CD4-positive, alpha-beta T cell treated with Interleukin-4 for 4 hours (primary cell): ENCODE results near the gene NOD1.
A peak's percentile ranks its signal among the peaks of the same experiment; 100 is the strongest.
"Not testable (repeated sequence)": the region's sequence is repeated elsewhere in the genome, so short reads cannot be mapped to it uniquely, and the experiment has no call there.

ENCODE experiments used
- DNase-seq: peaks from one replicate; pipeline ENCODE4 v3.0.0-alpha.2; 2020

The NOD1 gene

DNA sequence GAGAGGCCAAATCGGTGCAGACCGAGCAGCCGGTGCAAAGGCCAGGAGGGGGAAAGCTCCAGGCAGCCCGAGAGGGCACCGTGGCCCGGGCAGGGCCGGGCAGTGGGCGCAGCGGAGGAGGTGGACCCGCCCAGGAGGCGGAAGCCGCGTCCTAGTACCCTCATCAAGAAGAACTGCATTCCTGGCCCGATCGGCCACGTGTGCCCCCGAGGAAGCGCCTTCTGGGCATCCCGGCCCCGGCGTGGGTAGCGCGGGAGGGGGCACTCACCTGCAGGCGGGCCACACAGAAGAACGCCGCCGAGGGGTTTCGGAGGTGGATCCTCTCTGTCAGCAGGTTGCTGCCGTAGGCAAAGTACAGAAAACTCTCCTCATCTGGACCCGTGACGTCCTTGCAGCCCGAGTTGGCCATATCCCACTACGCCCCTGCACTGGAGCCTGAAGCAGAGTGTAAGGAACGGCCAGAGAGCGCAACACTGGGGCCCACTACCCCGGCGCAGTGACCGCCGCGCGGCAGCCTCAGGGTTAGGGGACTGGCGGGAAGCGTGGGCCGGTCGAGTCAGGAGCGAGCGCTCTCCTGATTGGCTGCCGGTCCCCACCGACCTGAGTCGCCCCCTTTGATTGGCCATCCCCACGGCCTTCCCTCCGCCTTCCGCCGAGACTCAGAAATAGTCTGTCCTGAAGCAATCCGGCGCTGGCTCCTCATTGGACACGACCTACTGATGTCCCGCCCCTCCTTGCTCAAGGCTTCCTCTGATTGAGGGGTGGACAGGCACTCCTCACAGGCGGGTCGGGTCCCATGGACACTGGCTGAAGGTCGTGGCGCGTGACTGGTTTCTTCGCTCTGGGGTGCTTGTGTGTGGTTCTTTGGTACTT is 26.0 kb upstream of the NOD1 start, which contains the start of gene GGCT:
GGCT (minus strand) TSS at position 529 of the 873 bp plus-strand sequence; CDS start at position 409, 120 bp downstream.
- DNase-seq, result peak; percentile 97

- no peak for DNase-seq
Observed at GRCh38 chr7:30503274-30504212, 25.0 kb upstream of the NOD1 start.

- DNase-seq, result no peak
Observed at GRCh38 chr7:30502470-30503251, 24.1 kb upstream of the NOD1 start.

- DNase-seq, result no peak
Observed at GRCh38 chr7:30501264-30501663, 22.7 kb upstream of the NOD1 start.

- DNase-seq, result no peak
Observed at GRCh38 chr7:30493228-30493627, 14.6 kb upstream of the NOD1 start.

DNA sequence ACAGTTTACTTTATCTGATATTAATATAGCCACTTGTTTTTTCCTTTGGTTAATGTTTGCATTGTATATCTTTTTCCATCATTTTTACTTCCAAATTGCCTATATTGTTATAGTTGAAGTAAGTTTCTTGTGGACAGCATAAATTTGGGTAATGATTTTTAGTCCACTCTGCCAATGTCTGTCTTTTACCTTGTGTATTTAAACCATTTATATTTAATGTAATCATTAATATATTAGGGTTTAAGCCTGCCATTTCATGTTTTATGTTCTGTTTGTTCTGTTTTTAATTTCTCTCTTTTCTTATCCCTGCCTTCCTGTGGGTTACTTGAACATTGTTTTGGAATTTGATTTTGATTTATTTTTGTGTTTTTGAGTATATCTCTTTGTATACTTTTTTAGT is 12.8 kb upstream of the NOD1 start:
- DNase-seq, result no peak

DNA sequence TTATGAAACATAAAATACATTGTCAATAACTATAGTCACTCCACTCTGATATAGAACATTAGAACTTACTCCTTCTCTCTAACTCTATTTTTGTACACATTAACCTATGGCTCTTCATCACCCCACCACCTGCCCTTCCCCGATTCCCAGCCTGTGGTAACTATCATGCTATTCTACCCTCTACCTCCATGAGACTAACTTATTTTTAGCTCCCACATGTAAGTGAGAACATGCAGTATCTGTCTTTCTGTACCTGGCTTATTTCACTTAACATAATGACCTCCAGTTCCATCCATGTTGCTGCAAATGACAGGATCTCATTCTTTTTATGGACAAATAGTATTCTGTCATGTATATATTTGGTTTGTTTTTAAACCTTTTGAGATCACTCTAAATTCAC is 8.8 kb upstream of the NOD1 start:
- DNase-seq, result no peak

DNA sequence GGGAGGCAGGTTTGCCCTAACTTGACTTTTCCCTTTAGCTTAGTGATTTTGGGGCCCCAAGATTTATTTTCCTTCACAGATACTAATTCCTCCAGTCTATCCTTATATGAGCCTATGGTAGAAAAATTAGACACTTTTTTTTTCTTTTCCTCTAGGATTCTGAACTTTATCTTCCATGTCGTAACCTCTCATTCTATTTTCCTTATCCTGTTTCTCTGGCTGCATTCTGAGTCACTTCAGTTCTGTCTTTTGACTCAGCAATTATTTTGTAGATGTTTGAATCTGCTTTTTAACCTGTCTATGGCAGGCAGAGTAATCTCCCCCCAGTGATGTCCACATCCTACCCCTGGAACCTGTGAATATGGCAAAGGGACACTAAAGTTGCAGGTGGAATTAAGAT is 7.1 kb upstream of the NOD1 start:
- DNase-seq, result no peak

DNA sequence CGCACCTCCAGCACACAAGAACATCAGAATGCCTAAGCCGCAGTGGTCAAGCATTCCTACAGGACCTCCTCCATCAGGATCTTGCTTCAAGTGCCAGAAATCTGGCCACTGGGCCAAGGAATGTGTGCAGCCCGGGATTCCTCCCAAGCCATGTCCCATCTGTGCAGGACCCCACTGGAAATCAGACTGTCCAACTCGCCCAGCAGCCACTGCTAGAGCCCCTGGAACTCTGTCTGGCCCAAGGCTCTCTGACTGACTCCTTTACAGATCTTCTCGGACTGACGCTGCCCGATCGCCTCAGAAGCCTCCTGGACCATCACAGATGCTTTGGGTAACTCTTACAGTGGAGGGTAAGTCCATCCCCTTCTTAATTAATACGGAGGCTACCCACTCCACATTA is 2.8 kb upstream of the NOD1 start:
- not testable (repeated sequence) for DNase-seq

DNA sequence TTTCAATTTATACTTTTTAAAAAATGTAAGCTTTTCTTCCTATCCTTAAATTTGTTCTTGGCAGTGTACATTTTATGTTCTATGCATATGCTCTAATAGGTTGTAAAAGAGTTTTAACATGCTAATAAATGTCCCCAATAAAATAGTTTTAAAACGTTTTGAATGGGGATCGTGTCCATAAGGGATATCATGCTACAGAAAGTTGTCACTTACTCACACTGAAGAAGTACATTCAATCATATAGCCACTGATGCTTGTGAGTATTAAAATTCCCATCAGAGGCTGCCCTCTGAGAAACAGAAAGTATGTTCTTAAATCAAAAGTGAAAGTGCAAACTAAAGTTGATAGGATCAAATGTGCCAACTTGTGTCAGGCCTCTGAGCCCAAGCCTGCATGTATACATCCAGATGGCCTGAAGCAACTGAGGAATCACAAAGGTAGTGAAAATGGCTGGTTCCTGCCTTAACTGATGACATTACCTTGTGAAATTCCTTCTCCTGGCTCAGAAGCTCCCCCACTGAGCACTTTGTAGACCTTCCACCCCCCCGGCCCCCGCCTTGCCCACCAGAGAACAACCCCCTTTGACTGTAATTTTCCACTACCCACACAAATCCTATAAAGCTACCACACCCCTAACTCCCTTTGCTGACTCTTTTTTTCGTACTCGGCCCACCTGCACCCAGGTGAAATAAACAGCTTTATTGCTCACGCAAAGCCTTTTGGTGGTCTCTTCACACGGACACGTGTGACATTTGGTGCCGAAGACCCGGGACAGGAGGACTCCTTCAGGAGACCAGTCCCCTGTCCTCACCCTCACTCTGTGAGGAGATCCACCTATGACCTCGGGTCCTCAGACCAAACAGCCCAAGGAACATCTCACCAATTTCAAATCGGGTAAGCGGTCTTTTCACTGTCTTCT is 877 bp upstream of the NOD1 start:
- DNase-seq, result peak; percentile 56

GRCh38 chr7:30476459-30477145 is 2.0 kb downstream of the NOD1 start:
- no peak for DNase-seq

GRCh38 chr7:30475580-30475979 is 3.0 kb downstream of the NOD1 start:
- DNase-seq, result no peak

DNA sequence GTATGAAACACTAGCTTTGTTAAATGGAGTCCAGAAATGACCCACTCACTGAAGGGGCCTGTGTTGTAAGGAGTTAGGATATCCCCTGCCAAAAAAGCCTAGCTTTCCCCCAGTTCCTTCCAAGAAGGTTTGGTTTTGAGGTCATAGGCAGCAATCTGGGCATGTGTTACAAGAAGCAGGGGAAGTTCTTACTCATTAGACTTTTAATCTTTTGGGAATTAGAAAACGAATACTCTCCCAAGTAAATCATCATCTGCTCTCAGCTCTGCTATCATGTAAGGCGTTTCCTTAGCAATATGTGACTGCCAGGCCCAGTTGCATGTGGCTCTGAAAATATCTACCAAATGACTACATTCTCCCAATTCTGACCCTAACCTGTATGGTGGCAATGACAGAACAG is 3.7 kb downstream of the NOD1 start:
- no peak for DNase-seq

DNA sequence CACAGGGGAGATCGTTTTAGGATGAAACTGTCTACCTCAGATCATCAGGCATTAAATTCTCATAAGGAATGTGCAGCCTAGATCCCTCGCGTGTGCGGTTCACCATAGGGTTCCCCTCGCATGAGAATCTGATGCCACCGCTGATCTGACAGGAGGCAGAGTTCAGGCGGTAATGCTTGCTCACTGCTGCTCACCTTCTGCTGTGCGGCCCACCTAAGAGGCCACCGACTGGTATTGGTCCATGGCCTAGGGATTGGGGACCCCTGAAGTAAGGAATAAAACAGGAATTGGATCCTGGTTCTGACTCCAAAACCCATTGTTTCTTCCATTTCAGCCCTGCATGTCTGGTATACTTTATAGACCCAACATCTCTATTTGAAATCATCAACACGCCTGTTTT is 4.1 kb downstream of the NOD1 start:
- DNase-seq, result no peak

- no peak for DNase-seq
Observed at GRCh38 chr7:30473903-30474302, 4.7 kb downstream of the NOD1 start.

- DNase-seq, result no peak
Observed at GRCh38 chr7:30472784-30473775, 5.5 kb downstream of the NOD1 start.

DNA sequence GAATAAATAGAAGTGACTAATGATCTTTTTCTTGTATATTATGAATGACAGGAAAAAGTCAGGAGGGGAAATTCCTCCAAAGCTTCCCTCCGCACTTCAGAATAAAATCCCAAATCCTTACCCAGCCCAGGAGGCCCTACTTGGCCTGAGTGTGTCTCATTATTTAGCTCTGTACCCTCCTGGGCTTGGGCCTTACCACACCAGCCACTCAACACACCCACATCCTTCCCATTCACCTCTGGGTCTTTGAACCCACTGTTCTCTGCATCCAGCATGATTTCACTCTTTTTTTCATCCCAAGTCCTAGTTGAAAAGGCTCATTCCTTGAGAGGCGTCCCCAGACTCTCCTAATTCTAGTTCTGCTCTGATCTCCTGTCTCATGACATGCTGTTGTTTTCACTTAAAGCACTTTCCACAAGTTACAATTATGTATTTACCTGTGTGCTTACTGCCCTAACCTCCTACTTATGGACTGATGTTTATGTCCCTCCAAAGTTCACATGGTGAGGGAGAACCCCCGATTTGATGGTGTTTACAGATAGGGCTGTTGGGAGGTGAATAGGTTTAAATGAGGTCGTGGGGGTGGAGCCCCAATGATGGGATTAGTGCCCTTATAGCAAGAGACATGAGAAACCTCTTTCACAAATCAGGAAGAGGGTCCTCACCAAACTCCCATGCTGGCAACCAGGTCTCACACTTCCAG is 6.4 kb downstream of the NOD1 start:
- DNase-seq, result no peak

DNA sequence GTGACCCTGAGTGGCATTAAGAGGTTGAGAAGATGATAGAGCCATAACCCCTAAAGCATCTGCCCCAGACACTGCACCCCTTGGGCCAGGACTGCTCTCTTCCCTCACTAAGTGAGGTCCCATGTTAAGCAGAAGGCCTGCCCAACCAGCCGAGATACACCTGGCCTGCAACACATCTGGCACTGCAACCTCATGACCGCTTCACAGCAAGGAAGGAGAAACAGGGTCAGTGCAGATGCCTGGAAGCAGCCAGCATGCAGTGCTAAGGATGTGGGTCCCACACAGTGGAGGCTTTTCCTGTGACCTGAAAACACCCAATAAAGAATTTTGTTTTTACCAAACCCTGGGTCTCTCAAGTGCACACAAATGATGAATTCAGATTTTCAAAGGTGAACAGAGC is 7.4 kb downstream of the NOD1 start:
- no peak for DNase-seq

- no peak for DNase-seq
Observed at GRCh38 chr7:30470771-30471170, 7.8 kb downstream of the NOD1 start.
